EL (cell line): Measurements from ENCODE around the gene CHD8.
"Not testable (repeated sequence)": the region's sequence is repeated elsewhere in the genome, so short reads cannot be mapped to it uniquely, and the experiment has no call there.

Source experiments
- DNase-seq: peaks from one replicate; pipeline ENCODE4 v3.0.0-alpha.2; 2016

CHD8 gene, protein sequence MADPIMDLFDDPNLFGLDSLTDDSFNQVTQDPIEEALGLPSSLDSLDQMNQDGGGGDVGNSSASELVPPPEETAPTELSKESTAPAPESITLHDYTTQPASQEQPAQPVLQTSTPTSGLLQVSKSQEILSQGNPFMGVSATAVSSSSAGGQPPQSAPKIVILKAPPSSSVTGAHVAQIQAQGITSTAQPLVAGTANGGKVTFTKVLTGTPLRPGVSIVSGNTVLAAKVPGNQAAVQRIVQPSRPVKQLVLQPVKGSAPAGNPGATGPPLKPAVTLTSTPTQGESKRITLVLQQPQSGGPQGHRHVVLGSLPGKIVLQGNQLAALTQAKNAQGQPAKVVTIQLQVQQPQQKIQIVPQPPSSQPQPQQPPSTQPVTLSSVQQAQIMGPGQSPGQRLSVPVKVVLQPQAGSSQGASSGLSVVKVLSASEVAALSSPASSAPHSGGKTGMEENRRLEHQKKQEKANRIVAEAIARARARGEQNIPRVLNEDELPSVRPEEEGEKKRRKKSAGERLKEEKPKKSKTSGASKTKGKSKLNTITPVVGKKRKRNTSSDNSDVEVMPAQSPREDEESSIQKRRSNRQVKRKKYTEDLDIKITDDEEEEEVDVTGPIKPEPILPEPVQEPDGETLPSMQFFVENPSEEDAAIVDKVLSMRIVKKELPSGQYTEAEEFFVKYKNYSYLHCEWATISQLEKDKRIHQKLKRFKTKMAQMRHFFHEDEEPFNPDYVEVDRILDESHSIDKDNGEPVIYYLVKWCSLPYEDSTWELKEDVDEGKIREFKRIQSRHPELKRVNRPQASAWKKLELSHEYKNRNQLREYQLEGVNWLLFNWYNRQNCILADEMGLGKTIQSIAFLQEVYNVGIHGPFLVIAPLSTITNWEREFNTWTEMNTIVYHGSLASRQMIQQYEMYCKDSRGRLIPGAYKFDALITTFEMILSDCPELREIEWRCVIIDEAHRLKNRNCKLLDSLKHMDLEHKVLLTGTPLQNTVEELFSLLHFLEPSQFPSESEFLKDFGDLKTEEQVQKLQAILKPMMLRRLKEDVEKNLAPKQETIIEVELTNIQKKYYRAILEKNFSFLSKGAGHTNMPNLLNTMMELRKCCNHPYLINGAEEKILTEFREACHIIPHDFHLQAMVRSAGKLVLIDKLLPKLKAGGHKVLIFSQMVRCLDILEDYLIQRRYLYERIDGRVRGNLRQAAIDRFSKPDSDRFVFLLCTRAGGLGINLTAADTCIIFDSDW (N-terminal part only)

GRCh38 chr14:21455912-21456667, at the start of gene CHD8:
TSS of gene CHD8 (minus strand) at chr14:21456123. CDS start at chr14:21431643, 24,480 bp downstream.
- DNase-seq, result peak; percentile 100

DNA sequence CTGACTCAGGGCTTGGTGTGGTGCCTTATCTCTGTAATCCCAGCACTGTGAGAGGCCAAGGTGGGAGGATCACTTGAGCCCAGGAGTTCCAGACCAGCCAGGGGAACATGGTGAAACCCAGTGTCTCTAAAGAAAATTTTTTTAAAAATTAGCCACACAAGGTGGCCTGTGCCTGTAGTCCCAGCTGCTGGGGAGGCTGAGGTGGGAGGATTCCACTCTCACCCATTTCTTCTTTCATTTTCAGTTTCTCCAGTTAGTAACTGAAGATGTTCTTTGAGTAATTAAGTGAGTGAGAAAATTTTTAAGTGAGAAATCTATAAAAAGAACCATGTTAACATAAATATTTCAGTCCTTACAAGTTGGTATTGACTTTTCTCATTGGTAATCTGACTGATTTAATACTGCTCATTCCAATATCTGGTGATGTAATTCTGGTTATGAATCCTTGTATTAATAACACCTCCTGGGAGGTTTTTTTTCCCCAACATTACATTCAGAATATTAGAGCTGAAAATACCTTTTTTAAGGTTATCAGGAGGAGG, 49.2 kb upstream of the CHD8 start:
- no peak for DNase-seq

- no peak for DNase-seq
Measured at GRCh38 chr14:21503376-21503775, 47.5 kb upstream of the CHD8 start.

GRCh38 chr14:21501568-21501967, 45.6 kb upstream of the CHD8 start:
- DNase-seq, result no peak

- DNase-seq, result peak; percentile 49
Measured at GRCh38 chr14:21498540-21499526, 42.9 kb upstream of the CHD8 start.

GRCh38 chr14:21496453-21496852, 40.5 kb upstream of the CHD8 start:
- DNase-seq, result no peak

DNA sequence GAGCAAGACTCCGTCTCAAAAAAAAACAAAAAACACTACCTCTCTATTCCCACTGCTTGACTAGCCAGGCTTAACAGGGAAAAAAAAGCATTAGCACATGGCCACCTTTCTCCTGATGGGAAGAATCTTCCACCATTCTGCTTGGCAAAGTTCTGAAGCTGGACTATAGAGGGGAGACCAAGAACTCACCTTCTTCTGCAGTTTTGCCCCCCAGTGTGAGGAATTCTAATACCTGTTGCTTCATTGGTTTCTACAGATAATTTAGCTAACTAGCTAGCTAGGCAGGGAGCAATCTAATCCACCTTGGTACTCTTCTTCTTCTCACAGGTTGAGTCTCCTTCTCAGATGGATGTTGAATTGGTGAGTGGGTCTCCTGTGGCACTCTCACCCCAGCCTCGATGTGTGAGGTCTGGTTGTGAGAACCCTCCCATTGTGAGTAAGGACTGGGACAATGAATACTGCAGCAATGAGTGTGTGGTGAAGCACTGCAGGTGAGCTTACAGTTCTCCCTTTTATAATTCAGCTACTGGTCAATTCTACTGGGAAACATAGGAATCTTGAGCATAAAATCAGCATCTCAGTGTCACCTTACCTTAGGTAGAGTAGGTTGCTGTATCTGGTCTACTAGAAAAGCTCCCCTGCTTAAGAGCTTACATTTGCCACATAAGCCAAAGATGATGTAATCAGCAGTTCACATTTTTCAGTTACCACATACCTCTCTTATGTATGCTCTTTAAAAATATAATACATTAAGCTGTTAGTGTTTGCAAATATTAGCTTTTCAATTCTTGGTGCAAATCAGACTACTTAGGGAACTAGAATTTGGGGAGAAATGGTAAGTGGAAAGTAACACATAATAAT, 39.2 kb upstream of the CHD8 start:
- peak; percentile 41 for DNase-seq

DNA sequence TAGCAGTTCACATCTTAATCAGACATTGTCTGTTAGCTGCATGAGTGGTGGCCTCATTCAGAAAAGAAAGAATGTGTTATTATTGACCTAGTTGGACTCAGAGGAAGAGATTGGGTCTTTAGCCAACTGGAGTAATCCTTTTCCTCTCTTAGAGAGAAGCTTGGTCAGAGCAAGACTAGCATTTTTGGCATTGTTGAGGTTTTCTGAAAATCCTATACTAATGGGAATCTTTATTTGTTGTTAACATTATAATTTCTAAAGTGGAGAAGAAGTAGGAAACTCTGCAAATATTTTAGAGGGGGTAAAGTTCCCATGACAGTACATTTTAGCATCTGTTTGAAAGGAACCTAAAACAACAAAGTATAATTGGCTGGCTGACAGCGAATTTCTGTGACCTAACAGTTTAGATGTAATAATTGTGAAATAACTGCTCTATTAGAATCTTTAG, 30.7 kb upstream of the CHD8 start:
- peak; percentile 78 for DNase-seq

DNA sequence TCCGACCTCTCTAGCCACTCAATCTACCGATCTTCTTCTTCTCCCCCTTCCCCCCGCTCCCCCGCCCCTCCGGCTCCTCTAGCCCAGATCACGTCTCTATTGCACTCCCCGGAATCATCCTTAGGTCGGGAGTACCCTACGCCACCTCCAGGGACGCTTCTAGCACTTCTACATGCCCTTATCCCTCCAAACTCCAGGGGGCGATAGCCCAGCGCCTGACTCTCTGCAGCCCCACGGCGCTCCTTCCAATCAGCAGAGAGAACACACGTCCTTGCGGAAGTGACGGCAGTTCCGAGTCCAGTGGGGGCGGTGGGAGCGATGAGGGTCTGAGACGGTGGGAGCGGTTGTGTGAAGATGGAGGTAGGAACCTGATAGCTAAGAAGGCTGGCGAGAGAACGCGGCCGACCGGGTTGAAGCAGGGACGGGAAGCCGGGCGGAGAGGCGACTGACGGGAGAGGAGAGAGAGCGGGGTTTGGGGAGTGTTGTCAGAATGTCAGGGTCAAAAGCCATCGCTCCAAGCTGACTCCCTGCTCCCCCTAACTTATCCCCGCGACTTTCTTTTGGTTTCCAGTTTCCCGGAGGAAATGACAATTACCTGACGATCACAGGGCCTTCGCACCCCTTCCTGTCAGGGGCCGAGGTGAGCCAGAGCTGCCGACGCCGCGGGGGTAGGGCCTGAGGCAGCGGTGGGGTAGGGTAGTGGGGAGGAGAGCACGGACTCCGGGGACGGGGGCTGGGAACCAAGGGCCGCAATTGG, 21.2 kb upstream of the CHD8 start, which contains the start of the genes RAB2B and TOX4:
TSS of gene RAB2B (minus strand) at position 35 of the 757 bp plus-strand sequence. CDS start 87 bp downstream, outside the sequence.
TSS of gene TOX4 (plus strand) at position 271 of the 757 bp plus-strand sequence. CDS start at position 355, 84 bp downstream.
- peak; percentile 99 for DNase-seq

- DNase-seq, result no peak
Measured at GRCh38 chr14:21476523-21476924, 20.6 kb upstream of the CHD8 start.

DNA sequence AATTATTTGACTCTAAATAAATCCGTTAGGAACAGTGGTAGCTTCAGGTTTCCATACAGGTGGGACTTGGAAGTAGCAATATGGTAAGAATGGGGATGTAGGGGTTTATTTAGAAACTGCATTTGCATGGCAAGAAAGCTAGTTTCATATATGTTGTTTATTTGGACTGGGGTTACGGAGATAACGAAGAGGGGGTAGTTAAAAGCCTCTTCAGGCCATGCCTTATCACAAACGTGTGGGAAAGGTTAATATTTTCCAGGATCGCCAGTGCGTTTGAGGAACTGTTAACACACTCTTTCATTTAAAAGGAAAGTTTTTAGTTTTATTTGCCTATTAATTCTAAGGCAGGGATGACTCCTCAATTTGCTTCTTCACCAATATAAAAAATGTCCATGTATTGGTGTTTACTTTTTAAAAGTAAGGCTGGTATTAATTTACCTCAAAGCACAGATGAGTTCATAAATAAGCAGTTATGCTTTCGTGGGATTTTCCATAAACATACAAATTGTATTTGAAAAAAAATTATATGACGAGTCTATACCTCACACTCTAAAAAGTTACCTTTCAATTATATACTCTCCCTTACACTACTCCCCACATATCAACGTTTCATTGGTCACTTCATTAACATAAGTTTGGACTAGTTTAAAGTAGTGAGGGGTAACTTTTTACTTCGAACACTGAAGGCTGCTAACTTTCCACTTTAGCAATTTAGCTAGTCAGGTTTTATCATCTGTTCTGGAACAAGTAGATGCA, 20.0 kb upstream of the CHD8 start:
- no peak for DNase-seq

- DNase-seq, result peak; percentile 92
Measured at GRCh38 chr14:21467616-21468015, 11.7 kb upstream of the CHD8 start.

GRCh38 chr14:21455592-21455911, 371 bp downstream of the CHD8 start:
- no peak for DNase-seq

- DNase-seq, result peak; percentile 14
Measured at GRCh38 chr14:21454843-21455544, 929 bp downstream of the CHD8 start.

- DNase-seq, result no peak
Measured at GRCh38 chr14:21449899-21450216, 6.1 kb downstream of the CHD8 start.

- DNase-seq, result not testable (repeated sequence)
Measured at GRCh38 chr14:21442657-21443056, 13.3 kb downstream of the CHD8 start.

GRCh38 chr14:21440859-21441258, 15.1 kb downstream of the CHD8 start:
- no peak for DNase-seq
